Effector CD8-positive, alpha-beta T cell (primary cell): ENCODE results near the gene CRYL1.

Experiments
- DNase-seq: peaks from one replicate; lab custom pipeline; 2025; lab: John Stamatoyannopoulos, UW
- total RNA-seq, 4 experiments: gene quantifications; one replicate each; lab custom pipeline; 2026; lab: John Stamatoyannopoulos, UW

Gene CRYL1, protein sequence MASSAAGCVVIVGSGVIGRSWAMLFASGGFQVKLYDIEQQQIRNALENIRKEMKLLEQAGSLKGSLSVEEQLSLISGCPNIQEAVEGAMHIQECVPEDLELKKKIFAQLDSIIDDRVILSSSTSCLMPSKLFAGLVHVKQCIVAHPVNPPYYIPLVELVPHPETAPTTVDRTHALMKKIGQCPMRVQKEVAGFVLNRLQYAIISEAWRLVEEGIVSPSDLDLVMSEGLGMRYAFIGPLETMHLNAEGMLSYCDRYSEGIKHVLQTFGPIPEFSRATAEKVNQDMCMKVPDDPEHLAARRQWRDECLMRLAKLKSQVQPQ
- 8.0 to 15.6 (median 9.9) reads per million in 4 experiments for total RNA-seq

DNA sequence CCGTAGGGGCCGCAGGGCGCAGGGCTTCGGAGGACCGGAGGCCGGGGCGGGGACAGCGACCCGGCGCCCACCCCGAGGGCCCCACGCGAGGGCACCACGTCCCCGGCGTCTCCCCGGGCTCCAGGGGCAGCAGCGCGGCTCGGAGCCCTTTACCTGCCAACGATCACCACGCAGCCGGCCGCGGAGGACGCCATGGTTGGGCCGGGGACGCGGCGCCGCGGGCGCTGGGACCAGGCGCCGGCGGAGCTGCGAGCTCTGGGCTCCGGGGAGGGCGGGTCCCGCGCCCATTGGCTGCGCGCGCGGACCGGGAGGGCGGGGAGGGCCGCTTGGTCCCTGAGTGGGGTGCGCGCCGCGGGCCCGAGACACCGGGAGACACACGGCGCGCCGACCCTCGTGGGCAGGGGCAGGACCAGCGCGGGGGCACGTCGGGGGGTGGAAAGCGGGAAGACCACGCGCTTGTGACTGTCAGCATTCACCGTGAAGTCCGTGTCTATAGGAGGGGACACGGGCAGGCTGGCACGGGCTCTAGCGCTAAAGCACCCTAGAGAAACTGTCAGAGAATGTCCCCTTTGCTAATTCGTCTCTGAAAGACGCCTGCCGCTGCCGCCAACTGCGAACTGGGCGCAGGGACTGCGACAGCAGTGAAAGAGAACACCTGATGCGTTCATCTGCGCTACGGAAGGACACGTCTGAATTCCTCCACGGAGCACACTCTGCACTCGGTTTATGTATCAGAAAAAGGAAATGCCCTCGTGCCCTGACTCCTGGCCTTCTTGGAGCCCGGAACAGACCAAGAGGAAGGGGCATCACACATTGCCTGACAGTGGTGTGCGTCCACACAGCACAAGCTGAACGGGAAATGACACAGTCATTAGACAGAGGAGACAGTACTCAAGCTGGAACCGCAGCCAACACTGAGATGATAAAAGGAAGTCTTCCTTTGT is at the start of gene CRYL1:
Gene CRYL1, minus strand, starts transcription at position 257 of the 944 bp plus-strand sequence. Its CDS starts 63 bp downstream, at position 194.
- DNase-seq: peak; percentile 56

DNA sequence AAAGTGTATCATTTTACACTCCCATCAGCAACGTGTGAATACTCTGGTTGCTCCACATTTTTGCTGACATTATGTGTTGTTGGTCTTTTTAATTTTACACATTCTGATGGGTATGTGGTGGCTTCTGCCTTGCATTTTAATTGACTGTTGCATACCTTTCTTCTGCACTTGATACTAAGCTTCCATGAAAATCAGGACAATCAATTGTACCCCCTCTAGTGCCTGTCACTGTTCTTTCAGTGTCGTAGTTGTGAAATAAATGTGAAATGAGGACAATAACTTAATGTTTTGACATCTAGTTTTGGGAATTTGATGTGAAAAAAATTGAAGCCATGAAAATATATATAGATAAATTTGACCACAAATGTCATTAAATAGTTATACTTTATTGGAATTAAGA is 48.0 kb upstream of the CRYL1 start:
- no peak for DNase-seq

DNA sequence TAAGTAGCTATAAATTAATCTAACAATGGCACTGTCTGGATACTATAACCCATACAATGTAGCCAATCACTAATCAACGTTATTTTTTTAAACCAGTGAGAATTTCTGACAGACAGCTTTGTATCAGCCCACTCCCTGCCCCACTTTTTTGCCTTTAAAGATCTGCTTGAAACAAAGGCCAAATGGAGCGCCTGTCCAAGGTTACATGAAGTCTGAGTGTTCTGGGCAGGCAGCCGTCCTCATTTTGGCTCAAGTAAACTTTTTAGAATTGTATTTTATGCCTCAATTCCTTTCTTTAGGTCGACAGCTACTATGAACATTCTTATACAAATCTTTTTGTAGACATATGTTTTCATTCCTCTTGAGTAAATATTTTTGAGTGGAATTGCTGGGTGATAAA is 47.5 kb upstream of the CRYL1 start:
- no peak for DNase-seq

DNA sequence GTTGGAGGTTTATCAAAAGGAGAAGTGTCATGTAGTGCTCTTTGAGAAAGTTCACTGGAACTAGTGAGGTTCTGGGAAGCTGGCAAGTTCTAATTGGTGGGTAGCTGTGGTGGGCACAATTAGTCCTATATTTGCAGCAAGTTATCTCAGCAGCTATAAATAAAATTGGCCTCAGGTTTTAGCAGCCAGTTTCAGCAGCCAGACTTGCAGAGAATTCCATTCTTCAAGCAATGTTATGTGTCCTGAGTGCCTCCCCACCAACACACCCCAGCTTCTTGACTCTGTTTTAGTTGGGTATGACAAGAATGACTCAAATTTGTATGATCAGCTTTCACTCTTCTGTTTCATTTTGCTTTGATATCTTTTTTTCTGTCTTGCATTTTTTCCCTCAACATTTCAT is 46.0 kb upstream of the CRYL1 start:
- no peak for DNase-seq

DNA sequence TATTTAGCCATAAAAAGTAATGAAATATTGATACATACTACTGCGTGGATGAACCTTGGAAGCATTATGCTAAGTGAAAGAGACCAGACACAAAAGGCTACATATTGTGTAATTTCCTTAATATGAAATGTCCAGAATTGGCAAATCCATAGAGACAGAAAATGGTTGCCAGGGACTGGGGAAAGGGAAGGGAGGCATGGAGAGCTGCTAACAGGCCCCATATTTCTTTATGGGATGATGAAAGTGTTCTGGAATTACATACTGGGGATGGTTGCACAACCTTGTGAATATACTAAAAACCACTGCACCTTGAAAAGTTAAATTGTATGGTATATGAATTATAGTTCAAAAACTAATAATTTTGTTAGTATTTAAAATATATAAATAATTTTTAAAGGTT is 44.9 kb upstream of the CRYL1 start:
- DNase-seq: no peak

DNA sequence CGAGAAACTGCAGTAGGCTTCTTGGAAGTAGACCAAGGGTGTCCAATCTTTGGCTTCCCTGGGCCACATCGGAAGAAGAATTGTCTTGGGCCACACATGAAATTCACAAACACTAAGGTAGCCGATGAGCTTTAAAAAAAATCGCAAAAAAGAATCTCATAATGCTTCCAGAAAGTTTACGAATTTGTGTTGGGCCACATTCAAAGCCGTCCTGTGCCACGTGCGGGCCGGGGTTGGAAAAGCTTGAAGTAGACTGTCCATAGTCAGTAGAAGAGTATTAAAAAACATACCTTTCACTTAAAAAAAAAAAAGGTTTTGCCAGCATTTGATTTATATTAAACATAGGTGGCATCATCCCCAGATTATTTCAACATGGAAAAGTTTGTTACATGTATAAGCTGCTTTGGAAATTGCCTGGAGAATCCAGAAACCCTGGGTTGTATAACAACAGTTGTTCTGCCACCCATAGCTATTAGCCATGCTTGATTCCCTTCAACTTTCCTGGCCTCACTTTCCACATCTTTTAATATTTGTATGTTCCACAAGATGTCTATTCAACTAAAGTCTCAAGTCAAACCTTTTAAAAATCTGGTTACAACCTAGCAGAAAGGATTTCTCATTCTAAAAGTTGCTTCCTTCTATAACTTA is 42.3 kb upstream of the CRYL1 start:
- DNase-seq: no peak

DNA sequence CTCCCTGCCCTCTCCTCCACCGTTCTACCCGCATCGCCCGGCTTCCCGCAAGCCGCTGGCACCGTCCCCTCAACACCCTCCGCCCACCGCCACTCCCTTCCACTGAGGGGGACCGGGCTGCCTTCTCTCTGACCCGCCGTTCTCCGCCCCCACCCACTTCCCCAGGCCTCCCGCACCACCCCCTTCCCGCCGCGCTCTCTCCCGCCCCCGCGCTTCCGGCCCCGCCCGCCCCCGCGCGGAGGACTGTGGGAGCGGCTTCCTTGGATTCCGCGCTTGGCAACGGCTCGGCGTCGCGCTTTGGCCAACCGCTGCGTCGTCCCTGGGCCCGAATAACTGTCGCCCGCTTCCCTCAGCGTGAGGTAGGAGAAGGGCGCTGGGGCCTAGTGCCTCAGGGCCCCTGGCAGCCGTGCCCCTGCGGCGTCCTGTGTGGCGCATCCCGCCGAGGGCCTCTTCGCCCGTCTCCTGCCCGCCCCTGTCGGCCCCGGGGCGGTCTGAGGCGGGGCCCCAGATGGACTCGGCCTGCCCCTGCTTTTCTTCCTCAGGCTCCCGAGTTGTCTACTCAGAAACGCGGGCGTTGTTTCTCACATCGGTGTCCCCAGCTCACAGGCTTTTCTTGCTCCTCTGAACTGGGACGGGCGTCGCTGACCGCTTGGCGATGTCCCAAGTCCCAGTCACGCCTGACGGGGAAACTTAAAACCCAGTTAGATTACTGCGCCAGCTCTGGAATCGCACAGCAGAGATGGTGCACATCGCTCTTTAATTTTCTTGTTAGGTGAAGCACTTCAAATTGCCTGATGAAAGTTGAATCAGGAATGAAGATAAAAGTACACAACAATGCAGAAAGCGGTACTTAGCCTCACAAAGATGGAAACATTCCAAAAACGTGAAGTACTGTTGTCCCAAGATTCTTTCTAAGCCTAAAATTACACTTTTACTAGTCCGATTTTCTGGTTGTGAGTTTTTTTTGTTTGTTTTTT is 41.5 kb upstream of the CRYL1 start, which contains the start of gene IFT88:
Gene IFT88, plus strand, starts transcription at position 260 of the 977 bp plus-strand sequence. CDS start 7,229 bp downstream, outside the sequence.
- peak; percentile 70 for DNase-seq

DNA sequence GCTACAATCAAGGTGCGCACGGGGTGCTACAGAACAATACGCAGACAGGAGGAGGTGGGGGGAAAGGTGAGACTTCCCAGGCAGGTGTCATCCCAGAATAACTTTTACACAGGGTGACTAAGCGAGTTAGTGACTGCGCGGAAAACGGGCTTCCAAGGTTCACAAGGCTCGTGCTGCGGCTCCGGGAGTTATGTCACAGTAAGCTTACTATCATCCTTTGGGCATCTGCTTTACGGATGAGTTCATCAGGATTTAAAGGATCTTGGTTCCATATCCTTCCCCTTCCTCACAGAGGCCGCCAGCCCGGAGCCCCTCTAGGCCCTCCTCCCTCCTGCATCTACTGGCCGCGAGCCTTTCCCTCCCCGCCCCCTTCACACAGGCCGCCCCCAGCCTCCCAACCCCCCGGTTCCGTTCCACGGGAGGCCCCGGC is 40.8 kb upstream of the CRYL1 start:
- peak; percentile 21 for DNase-seq

DNA sequence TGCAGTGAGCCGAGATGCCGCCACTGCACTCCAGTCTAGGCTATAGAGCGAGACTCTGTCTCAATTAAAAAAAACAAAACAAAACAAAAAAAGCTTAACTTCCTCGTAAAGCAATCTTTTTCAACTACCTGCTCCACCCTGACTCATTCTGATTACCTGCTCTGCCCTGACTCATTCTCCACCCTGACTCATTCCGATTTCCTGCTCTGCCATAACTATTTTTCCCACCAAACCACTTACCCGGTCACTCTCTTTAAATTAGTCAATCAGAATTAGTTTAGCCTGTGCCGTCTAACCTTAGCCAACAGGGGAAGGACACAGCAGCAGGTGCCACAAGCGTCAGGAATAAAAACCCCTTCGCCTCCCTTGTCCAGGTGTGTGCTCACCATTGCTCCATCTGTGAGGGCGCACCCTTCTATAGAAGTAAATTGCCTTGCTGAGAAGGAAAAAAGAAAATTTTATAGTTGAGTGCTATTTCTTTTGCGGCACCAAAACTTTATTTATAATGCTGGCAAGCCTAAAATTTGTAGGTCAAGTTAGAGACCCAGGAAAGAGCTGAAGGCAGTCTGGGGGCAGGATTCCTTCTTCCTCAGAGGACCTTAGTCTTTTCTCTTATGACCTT is 39.6 kb upstream of the CRYL1 start:
- DNase-seq: no peak

DNA sequence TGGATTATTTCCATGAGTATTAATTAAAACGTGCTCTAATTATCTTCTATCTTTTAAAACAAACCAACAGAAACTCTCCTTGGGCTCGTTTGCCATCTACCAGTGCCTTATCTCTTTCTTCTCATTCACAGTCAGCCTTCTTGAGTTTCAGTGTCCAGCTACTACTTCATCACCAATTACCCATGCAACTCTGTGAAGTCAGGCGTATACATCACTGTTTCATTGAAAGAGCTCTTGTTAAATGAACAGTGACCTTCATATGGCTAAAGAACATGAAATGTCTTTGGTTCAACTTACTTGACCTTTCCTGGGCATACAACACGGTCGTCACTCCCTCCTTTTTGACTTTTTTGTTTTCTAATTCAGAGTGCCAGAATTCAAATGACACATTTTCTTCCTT is 36.1 kb upstream of the CRYL1 start:
- DNase-seq: no peak

DNA sequence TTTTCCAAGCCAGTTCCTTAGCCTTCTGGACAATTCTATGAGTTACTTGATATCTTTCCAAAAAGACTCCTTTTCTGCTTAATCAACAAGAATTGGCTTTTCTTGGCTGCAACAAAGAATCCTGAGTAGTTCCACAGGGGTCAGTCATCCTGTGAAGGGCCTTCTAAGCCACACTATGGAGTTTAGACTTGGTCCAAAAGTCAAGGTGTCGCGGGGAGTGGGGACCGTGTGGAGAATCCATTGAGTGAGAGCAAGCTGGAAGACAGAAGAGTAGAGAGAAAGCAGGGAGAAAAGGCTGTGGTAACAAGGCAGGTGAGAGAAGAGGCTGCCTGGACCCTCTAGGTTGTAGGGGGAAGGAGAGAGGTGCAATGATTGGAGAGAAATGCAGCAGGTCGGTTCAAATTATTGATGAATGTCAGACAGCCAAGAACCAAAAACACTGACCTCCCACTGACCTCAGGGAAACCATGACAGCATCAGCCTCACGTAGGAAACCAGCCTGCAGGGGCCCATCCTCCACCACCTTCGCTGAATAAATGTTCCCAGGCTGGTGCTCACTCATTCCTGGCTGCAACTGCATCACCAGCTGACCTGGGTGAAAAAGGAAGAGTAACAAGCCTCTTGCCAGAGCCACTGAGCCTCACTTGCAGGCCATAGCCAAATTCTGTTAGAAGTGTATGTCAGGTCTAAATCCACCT is 34.2 kb upstream of the CRYL1 start:
- no peak for DNase-seq

DNA sequence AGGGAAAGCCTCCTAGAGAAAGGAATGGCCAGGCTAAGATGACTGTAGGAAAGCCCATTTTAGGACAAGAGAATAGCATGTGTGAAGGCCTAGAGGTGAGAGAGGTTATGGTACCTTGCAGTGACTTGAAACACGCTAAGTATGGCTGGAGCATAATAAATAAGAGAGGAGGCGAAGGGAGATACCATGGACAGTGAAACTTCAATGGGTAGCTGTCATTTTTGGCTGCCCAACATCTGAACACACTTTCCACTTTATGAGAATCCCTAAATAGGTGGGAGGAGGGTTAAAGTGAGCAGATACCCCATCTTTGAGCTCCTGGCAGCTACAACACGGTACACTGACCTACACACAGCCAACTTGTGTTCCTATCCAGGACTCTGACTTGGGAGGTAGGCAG is 33.3 kb upstream of the CRYL1 start:
- no peak for DNase-seq

DNA sequence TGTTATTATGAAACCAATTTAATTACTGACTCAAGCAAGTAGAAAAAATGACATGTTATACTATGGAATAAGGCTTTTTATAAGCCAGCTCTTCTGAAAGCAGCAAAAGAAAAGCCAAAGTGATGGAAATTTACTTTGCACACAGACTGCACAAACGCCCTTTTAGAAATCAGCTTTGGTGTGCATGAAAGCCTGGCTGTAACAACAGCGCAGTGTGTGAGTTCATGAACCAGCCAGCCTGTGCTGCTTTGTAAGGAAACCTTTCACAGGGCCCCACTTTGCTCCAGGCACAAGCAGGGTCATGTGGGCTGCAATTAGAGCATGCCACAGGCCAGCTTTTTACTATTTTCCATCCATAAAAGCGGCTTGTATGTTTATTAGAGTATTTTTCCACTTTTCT is 27.7 kb upstream of the CRYL1 start:
- no peak for DNase-seq

DNA sequence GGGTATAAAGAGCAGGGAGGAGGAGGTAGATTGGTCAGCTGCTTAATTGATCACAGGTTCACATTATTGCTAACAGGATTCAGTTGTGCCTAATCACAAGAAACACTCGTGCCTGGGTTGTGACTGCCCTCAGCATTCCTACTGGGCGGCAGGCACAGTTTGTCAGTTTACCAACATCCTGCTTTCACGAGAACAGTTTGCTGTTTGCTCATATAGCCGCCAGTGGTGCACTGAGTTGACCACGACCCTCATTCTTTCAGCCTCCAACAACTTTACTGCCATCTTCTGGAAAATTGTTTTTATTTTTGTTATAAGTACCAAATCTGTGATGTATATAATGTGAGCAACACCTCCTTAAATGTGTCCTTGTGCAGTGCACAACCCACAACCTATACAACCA is 25.1 kb upstream of the CRYL1 start:
- no peak for DNase-seq

DNA sequence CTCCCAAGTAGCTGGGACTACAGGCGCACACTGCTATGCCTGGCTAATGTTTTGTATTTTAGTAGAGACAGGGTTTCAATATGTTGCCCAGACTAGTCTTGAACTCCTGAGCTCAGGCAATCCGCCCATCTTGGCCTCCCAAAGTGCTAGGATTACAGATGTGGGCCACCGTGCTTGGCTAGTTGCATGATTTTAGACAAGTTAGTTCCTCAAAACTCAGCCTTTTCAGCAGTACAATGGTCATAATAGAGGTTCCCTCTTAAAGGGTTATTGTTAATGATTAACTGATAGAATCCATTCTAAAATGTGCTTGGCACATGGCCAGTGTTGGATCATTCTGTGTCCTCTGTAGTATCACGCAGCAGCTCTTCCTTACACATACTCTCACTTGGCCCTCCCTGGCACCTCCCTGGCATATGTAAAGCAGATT is 21.8 kb upstream of the CRYL1 start:
- DNase-seq: no peak

DNA sequence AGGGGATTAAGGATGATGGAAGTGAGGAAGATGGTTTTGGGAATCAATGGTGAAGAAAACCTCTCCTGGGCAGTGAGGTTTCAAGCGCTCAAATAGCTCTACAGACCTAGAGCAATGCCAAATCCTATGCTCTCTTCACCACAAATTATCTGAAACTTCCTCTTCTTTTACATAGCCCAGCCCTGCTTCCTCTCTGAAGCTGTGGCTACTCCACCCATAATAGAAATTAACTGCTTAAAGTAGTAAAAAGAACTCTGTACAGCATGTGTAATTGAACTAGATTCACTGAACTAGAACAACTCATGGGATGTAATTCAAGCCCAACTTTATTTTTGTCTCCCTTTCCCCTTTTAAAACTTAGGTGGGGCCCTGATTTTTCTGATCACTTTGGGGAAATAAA is 20.9 kb upstream of the CRYL1 start:
- DNase-seq: no peak

DNA sequence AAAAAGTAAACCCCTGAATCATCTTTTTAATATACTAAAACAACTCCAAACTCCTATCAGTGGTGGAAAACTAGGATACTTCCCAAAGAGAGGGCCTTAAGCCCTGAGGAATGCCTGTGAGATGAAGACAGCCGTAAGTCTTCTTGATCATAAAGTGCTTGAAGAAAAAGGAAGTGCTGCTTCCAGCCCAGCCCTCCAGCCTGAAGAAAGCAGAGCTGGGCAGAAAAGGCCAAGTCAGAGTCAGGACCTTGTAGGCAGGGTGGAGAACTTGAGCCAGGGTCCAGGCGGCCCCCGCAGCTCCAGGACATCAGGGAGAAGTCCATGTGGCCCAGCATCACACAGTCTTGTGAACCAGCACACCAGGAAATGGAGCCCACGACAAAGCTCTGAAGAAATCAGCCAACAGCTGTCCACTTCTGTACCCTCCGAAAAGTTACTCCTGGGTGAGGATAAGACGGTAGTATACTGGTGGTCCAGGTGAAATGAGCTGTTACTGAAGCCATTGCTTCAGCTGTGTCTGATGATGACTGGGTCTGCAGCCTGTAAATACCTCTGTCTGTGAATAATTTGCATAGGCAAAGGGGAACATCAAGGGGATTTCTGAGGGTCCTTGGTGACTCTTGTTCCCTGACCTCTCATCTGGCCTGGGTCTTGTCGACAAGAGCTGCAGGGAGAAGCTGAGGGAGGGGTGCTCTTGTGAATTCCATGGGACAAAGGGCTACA is 18.7 kb upstream of the CRYL1 start:
- DNase-seq: no peak

DNA sequence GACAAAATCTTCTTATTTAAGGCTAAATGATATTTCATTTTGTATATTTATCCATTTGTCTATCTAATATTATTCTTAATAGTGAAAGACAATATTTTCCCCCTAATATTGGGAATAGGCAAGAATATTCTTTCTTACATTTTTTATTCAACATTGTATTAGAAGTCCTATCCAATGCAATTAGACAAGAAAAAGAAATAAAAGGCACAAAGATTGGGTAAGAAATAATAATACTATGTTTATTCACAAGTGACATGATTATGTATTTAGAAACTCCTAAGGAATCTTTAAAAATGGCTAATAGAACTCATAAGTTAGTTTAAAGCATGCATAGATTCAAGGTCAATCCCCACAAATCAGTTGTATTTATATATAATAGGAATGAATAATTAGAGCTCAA is 11.3 kb upstream of the CRYL1 start:
- DNase-seq: no peak

DNA sequence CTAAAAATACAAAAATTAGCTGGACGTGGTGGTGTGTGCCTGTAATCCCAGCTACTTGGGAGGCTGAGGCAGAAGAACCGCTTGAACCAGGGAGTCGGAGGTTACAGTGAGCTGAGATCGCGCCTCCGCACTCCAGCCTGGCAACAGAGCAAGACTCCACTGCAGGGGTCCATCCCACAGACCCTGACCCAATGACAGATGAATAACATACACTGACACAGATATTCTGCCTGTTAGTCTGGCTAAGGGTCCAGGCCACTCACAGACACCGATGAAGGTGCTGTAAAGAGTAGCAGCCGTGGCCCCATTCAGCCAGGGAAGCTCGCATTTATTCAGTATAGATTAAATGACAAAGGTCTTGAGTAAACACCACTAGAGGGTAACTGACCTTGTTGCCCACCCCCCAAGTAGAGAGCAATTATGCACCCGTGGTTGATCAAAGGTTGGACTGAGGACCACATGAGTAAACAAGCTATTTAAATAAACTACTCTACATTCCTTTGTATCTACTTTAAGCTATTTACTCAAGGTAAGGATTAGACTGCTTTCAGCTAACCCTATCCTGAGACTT is 8.5 kb upstream of the CRYL1 start:
- DNase-seq: no peak
